ENCODE results near the gene U2SURP.
"Not testable (repeated sequence)": the region's sequence is repeated elsewhere in the genome, so short reads cannot be mapped to it uniquely, and the experiment has no call there.

The U2SURP gene

GRCh38 chr3:143024351-143024960, 23.1 kb downstream of the U2SURP start:
- no peak for DNase-seq

GRCh38 chr3:143031327-143031726, 30.0 kb downstream of the U2SURP start:
- DNase-seq: no peak

- not testable (repeated sequence) for DNase-seq
These were observed 30.5 kb downstream of the U2SURP start for GRCh38 chr3:143031796-143032387.

DNA sequence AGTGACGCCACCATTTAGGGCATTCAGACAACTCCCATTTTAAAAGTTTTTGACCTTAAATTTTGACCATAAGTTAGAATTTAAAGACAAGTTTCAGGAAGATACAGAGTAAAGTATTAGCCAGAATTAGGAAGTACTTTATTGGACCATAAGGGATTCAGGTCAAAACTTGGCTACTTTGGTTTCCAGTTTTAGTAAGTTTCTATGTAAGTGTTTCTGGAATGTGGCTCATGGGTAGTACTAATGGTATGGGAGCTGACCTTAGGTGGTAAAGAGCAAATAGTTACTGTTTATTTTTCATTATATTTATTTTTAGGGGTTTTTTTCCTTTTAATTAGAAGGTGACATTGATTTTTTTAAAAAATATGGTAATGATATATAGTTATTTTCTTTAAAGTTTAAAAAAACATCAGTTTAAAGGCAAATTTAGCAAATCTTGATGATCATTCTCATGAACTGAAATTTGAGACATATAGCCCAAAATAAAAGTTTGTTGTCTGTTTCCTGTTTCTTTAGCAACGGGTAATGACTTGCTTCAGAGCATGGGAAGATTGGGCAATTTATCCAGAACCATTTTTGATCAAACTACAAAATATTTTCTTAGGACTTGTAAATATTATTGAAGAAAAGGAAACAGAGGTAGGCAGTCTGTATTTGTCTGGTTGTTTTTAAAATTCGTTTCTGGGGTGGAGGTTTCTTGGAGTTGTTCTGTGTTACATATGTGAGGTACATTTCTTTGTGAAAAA, 34.3 kb downstream of the U2SURP start:
- no peak for DNase-seq

DNA sequence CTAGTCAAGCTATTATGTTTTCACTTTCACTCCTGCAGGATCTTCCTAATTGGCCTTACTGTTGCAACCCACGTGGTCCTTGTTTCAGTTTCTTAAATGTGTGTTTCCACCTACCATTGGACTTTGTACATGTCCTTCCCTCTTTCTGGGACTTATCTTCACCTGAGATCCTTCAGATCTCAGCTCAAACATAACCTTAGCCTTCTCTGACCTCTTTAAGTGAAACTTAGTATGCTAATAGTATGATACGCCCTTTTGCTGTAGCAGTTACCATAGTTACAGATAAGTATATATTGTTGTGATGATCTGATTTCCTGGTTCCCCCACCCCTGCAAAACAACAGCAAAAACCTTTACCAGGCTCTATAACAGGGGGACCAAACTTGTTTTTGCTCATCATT, 35.2 kb downstream of the U2SURP start:
- no peak for DNase-seq

DNA sequence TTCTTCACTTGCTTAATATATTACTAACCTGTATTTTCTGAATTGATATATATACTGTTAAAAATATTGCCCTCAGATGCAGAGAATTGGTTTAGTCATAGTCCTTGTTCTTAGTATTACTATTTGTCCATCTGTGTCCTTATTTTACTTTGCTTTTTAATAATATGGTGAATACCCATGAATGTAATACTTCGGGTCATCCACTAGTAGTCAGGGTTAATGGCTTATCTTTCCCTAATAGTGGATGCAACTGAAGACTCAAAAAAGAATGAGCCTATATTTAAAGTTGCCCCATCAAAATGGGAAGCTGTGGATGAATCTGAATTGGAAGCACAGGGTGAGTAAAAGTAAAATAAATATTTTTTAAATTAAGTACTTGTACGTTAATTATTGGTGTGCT, 36.5 kb downstream of the U2SURP start:
- DNase-seq: no peak

DNA sequence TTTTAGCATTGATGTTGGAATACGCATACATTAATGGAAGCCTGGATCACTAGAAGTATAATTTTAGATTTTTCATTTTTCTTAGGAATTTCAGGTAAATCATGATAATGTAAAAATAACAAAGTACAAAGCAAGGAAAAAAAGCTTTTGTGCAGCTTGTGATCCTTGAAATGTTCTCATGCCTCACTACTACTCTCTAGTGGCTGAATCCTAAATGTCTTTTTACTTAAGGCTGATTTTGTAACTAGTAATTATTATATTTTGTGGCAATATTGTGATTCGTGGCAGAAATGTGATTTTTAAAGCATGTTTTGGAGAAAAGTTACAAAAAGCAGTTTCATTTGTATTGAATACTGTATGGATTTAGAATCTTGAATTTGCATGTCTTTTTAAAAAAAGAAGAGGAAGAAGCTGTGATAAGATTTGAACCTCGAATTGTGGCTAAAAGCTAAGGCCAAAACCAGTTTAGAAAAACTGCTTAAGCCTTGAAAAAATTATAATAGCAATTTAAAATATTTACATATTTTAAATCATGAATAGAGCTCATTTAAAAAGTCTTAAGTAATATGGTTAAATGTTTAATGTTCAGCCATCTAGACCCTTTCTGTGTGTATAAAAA, 39.0 kb downstream of the U2SURP start:
- DNase-seq: no peak

DNA sequence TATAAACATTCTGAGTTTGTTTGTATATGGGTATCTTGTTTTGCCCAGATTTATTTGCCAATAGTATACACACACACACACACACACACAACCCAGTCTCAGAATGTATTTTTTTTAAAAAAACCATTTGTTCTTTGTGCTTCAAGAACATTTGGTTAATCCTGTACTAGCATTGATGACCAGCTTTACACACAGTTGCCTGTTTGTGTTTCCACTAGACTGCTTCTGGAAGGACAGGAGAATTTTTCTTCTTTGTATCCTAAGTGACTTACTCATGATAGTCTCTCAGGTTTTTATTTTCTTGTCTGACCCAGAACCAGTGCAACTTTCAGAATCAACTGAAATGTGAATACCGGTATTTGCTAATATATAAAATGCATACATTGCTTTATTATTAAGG, 40.5 kb downstream of the U2SURP start:
- DNase-seq: no peak

- no peak for DNase-seq
These were observed 44.3 kb downstream of the U2SURP start for GRCh38 chr3:143045639-143046038.

DNA sequence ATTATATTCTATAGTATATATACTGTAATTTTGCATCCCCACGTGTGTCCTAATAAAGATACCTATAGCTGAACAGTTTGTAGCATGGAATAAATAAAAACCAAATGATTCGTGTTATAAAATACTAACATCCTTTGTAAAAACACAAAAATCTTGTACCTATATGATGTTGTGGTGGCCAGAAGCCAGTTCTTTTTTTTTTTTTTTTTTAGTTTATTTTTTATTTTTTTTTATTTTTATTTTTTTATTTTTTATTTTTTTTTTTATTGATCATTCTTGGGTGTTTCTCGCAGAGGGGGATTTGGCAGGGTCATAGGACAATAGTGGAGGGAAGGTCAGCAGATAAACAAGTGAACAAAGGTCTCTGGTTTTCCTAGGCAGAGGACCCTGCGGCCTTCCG, 44.7 kb downstream of the U2SURP start:
- DNase-seq: not testable (repeated sequence)

DNA sequence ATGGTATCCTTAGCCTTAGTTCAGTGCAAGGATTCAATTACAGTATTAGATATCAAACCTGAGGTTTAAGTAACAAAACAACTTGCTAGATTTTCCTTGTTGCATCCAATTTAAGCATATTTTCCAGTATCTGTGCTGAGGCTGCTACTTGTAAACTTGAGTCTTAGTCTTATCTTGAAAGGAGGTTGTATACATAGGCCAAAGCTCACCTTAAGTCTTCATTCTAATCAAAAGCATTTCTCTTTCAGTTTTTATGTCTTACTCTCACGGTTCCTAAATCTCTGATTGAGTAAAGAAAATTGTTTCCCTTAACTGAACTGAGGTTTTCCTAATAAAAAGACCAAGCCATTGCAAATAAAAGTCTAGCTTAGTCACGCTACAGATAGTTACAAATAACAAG, 52.6 kb downstream of the U2SURP start:
- DNase-seq: no peak

- DNase-seq: no peak
These were observed 55.0 kb downstream of the U2SURP start for GRCh38 chr3:143056372-143056771.

GRCh38 chr3:143060906-143061305, 59.5 kb downstream of the U2SURP start:
- no peak for DNase-seq

DNA sequence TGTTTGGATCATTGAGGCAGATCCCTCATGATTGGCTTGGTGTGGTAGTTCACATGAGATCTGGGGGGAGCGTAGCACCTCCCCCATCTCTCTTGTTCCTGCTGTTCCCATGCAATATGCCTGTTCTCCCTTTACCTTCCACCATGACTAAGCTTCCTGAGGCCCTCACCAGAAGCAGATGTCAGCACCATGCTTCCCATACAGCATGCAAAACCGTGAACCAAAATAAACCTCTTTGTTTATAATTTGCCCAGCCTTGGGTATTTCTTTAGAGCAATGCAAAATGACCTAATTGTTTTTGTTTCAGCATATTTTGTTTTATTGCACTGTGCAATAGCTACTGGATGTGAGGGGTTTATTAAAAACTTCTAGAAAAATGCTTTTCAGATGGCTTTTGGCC, 61.6 kb downstream of the U2SURP start:
- DNase-seq: no peak

GRCh38 chr3:143064777-143065176, 63.4 kb downstream of the U2SURP start:
- no peak for DNase-seq

DNA sequence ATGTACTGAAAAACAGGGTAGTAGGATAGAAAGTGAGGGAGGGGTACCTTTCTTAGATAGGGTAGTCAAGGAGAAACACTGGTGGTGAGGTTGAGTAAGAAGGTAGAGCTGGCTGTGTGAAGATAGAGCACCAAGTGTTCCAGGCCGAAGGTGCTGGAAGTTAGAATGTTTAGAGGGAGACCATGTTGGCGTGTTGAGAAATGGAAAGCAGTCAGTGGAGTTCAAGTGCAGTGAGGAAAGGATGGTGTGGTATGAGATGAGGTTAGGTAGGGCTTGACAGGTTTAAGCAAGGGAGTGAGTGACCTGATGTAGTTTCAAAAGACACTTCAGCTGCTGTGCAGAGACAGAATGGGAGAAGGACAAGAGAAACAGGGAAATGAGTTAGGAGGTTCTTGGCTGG, 64.0 kb downstream of the U2SURP start:
- no peak for DNase-seq

DNA sequence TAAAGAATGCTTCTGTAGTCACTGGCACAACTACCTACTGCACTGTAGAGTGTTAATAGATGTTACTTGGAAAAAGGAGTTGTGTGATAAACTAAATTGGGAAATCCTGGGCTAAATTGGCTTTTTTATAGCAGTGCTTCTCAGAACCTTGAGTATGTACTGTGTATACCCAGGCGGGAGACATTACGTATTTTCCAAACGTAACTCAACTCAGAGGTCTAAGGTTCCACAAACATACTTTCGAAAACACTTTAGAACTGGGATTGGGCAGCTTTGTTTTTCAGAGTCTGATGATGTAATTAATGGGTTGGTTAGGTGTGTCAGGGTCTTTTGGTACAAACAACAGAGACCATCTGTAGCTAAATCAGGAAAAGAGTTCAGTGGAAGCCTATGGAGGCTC, 64.7 kb downstream of the U2SURP start:
- DNase-seq: no peak

DNA sequence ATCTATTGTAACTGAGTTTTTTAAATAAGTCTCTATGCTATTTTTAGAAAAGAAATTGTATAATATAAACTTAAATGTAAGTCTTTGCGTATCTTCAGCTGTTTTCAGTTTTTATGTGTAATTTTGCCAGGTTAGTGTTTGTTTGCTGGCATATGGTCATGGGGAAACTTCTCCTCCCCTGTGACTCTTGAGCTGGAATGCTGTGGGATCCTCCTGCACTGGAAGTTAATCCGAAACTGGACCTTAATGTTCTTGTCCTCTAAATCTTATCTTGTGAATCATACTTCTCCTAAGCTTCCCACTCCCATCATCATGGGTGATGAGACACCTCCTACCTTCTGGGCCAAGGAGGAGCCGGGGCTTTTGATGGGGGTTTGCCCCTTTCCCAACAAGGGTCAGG, 65.8 kb downstream of the U2SURP start:
- no peak for DNase-seq

DNA sequence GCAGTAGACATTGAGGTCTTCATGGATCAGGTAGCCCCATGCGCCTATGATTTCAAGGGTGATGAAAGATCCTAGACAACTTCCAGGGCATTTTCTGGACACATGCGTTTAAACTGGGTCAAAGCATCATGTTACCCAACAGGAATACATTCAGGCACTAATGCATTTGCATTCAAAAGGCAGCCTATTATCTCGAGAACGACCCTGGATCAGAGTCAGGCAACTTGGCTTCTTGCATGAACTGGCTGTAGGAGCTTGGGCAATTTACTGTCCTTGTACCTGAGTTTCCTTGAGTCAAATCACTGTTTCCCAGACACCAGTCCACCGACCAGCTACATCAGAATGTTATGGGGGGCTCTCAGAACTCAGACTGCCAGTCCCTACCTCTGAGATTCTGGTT, 66.7 kb downstream of the U2SURP start:
- no peak for DNase-seq

GRCh38 chr3:143070977-143071551, 69.7 kb downstream of the U2SURP start:
- DNase-seq: no peak

DNA sequence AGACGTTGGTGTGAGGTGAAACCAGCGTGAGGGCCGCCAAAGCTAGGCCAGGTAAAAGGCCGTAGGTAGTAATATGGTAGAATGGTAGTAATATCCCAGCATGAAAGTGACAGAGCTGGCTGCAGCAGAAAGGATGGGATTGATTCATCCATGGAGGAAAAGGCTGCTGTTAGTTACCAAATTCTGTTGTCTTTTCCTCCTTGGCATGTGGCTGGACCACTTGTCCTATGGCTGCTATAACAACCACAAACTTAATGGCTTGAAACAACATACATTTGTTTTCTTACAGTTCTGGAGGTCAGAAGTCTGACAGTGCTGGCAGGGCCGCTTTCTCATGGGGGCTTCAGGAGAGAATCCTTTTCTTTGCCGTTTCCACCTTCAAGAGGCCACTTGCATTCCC, 70.4 kb downstream of the U2SURP start:
- no peak for DNase-seq

DNA sequence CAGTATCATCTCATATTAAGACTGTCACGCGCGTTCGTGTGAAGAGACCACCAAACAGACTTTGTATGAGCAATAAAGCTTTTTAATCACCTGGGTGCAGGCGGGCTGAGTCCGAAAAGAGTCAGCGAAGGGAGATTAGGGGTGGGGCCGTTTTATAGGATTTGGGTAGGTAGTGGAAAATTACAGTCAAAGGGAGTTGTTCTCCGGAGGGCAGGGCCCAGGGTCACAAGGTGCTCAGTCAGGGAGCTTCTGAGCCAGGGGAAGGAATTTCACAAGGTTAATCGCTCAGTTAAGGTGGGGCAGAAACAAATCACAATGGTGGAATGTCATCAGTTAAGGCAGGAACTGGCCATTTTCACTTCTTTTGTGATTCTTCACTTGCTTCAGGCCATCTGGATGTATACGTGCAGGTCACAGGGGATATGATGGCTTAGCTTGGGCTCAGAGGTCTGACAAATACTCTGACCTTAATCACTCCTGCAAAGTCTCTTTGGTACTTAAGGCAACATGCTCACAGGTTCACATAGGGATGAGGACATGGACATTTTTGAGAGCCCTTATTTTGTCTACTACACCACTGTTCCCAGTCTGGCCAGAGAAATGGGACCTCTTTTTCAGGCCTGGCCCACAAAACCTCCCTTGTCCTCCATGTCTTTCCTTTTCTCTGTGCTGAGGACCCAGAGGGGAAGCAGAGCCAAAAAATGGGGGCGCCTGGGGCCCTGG, 71.1 kb downstream of the U2SURP start:
- DNase-seq: not testable (repeated sequence)

DNA sequence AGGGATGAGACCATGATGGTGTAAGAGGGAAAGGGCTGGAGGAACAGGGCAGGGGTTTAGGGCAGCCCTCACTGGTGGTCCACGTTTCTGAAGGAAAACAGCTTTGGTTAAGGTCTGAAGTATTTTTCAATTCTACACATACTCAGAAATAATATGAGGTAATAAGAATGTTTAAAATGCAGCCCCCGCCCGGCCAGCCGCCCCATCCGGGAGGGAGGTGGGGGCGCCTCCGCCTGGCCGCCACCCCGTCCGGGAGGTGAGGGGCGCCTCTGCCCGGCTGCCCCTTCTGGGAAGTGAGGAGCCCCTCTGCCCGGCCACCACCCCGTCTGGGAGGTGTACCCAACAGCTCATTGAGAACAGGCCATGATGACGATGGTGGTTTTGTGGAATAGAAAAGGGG, 72.2 kb downstream of the U2SURP start:
- not testable (repeated sequence) for DNase-seq
